Activated T-helper 17 cell treated with anti-CD3 and anti-CD28 coated beads, Interleukin-2, amount 50 U/mL, for 72 hours (primary cell): ENCODE results near the gene CTSC. TPM values are rescaled to one million over a fixed set of nuclear protein-coding genes. Genes with fewer than 3 reads are reported as not detected.
"Not testable (repeated sequence)": the region's sequence is repeated elsewhere in the genome, so short reads cannot be mapped to it uniquely, and the experiment has no call there.

Experiments
- ATAC-seq: fragments of 150-1000 bp; cut with Tn5 transposase; replicated peaks from 2 replicates; pipeline ENCODE4 v1.10.0; 2021; ENCODE audit warnings: mild to moderate bottlenecking, moderate library complexity
- H3K27ac Mint-ChIP-seq: one replicate; pipeline ENCODE4 v1.8.0; 2022; ENCODE audit warnings: mixed read lengths
- H3K27me3 Mint-ChIP-seq: one replicate; pipeline ENCODE4 v1.8.0; 2022; ENCODE audit warnings: mixed read lengths
- H3K36me3 Mint-ChIP-seq: one replicate; pipeline ENCODE4 v1.8.0; 2022; ENCODE audit warnings: low read depth, mild to moderate bottlenecking, mixed read lengths
- H3K4me1 Mint-ChIP-seq: one replicate; pipeline ENCODE4 v1.8.0; 2022; ENCODE audit warnings: mixed read lengths
- H3K4me3 Mint-ChIP-seq: one replicate; pipeline ENCODE4 v1.8.0; 2022; ENCODE audit warnings: mild to moderate bottlenecking, mixed read lengths
- H3K9me3 Mint-ChIP-seq: one replicate; pipeline ENCODE4 v1.8.0; 2022; ENCODE audit warnings: mixed read lengths
- total RNA-seq, 2 donors: library from RNA; stranded (reverse); gene quantifications; one replicate each; pipeline ENCODE4 v1.2.3, GENCODE V29; 2022

CTSC gene
- total RNA-seq, 2 donors from 2014 or later = 57.3 to 142 TPM

GRCh38 chr11:88252208-88252607 lies 85.3 kb downstream of the CTSC start:
- Mint-ChIP-seq H3K9me3 (peaks cover 4% of the 10 kb centered on the region), H3K4me1 (no peaks in the 10 kb centered on the region), H3K27ac (no peak overlapping the region), H3K4me3 (no peak overlapping the region), H3K36me3 (no peaks in the 10 kb centered on the region), H3K27me3 (no peaks in the 10 kb centered on the region)
- no peak for ATAC-seq

- no peaks in the 10 kb centered on the region for H3K4me1 Mint-ChIP-seq
- H3K4me3 Mint-ChIP-seq = no peak overlapping the region
- no peak overlapping the region for H3K27ac Mint-ChIP-seq
- no peaks in the 10 kb centered on the region for H3K36me3 Mint-ChIP-seq
- H3K27me3 Mint-ChIP-seq = no peaks in the 10 kb centered on the region
- ATAC-seq = no peak
- H3K9me3 Mint-ChIP-seq = peaks cover 3% of the 10 kb centered on the region
Observed at GRCh38 chr11:88250566-88251242, 86.8 kb downstream of the CTSC start.

- Mint-ChIP-seq H3K4me1 (no peaks in the 10 kb centered on the region), H3K36me3 (no peaks in the 10 kb centered on the region), H3K27ac (no peak overlapping the region), H3K27me3 (no peaks in the 10 kb centered on the region), H3K4me3 (no peak overlapping the region), H3K9me3 (no peaks in the 10 kb centered on the region)
- no peak for ATAC-seq
Observed at GRCh38 chr11:88249706-88250105, 87.8 kb downstream of the CTSC start.

GRCh38 chr11:88246696-88247095 lies 90.8 kb downstream of the CTSC start:
- Mint-ChIP-seq H3K27me3 (no peaks in the 10 kb centered on the region), H3K4me3 (no peak overlapping the region), H3K4me1 (no peaks in the 10 kb centered on the region), H3K9me3 (peaks cover 8% of the 10 kb centered on the region), H3K36me3 (no peaks in the 10 kb centered on the region), H3K27ac (no peak overlapping the region)
- no peak for ATAC-seq

- not testable (repeated sequence) for H3K27me3 Mint-ChIP-seq, H3K36me3 Mint-ChIP-seq
Observed at GRCh38 chr11:88245576-88245975, 92.0 kb downstream of the CTSC start.

More at GRCh38 chr11:88245576-88245975, 92.0 kb downstream of the CTSC start:
- H3K9me3 Mint-ChIP-seq, ATAC-seq, H3K4me1 Mint-ChIP-seq, H3K4me3 Mint-ChIP-seq, H3K27ac Mint-ChIP-seq: not testable (repeated sequence)

Other genes starting within 250 kb of the CTSC start
- 1 to 10 TPM; 1.2 to 1.9 TPM for gene RAB38, start 162.3 kb downstream of the CTSC start, total RNA-seq